ENCODE results near the gene SLC7A10. TPM values are rescaled to one million over a fixed set of nuclear protein-coding genes. Genes with fewer than 3 reads are reported as not detected.

Gene SLC7A10
- total and polyA plus RNA-seq, 7 donors: 0.27 to 1.4 (median 1.1) TPM; not detected in 4

- TF ChIP-seq POLR2A (IDR thresholded peaks at IDR 0.05): no peak
- TF ChIP-seq, protein P1, sequence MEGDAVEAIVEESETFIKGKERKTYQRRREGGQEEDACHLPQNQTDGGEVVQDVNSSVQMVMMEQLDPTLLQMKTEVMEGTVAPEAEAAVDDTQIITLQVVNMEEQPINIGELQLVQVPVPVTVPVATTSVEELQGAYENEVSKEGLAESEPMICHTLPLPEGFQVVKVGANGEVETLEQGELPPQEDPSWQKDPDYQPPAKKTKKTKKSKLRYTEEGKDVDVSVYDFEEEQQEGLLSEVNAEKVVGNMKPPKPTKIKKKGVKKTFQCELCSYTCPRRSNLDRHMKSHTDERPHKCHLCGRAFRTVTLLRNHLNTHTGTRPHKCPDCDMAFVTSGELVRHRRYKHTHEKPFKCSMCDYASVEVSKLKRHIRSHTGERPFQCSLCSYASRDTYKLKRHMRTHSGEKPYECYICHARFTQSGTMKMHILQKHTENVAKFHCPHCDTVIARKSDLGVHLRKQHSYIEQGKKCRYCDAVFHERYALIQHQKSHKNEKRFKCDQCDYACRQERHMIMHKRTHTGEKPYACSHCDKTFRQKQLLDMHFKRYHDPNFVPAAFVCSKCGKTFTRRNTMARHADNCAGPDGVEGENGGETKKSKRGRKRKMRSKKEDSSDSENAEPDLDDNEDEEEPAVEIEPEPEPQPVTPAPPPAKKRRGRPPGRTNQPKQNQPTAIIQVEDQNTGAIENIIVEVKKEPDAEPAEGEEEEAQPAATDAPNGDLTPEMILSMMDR (IDR thresholded peaks at IDR 0.05): no peak
- TF ChIP-seq EP300 (IDR thresholded peaks at IDR 0.05): no peak
- no peak for TF ChIP-seq POLR2AphosphoS5 (IDR thresholded peaks at IDR 0.05)
- DNase-seq: no peak
- intact Hi-C loops (cut with DNase I): no loop called here
- no peak overlapping the region for H3K4me3 ChIP-seq
- H3K27ac ChIP-seq: no peak overlapping the region
- H3K36me3 ChIP-seq: no peaks in the 10 kb centered on the region
- peaks cover 0 to 2% (median 0%) of the 10 kb centered on the region in 4 donors for H3K9me3 ChIP-seq
- H3K27me3 ChIP-seq: peaks cover 0 to 31% (median 8%) of the 10 kb centered on the region in 3 donors
- 21 to 45% methylated on average over 28 of the region's 28 CpGs for WGBS, 2 donors
- no peaks in the 10 kb centered on the region for H3K4me1 ChIP-seq
These were observed 23.4 kb upstream of the SLC7A10 start for GRCh38 chr19:33248954-33249613.

DNA sequence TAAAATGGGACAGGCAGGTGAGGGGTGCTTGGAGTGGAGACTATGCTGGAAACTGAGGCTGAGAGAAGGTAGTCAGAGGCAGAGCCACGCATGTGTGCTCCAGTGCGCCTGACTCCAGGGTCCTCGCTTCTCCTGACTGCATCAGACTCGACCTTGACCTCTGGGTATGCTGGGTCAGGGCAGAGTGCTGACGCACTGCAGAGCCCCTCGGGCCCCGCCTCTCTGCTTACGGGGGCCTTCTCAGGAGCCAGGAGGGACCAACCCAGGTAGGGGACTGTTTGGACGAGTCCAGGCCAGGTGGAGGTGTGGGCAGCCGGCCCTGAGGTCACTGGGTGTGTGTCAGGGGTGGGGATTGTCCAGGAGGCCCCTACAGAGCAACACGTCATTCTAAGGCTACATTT is 22.9 kb upstream of the SLC7A10 start:
- H3K4me3 ChIP-seq: no peak overlapping the region
- WGBS, 2 donors: 71 to 79% methylated on average over 11 of the region's 11 CpGs
- no peaks in the 10 kb centered on the region for H3K36me3 ChIP-seq
- H3K9me3 ChIP-seq: peaks cover 0 to 2% (median 0%) of the 10 kb centered on the region in 4 donors
- no peak overlapping the region for H3K27ac ChIP-seq
- TF ChIP-seq POLR2A (IDR thresholded peaks at IDR 0.05) (no peak), POLR2AphosphoS5 (IDR thresholded peaks at IDR 0.05) (no peak), EP300 (IDR thresholded peaks at IDR 0.05) (no peak)
- TF ChIP-seq, protein P1 (IDR thresholded peaks at IDR 0.05): no peak
- H3K4me1 ChIP-seq: no peaks in the 10 kb centered on the region
- H3K27me3 ChIP-seq: peaks cover 0 to 27% (median 8%) of the 10 kb centered on the region in 3 donors
- no peak for DNase-seq
- intact Hi-C loops (cut with DNase I): no loop called here

GRCh38 chr19:33248104-33248503 is 22.5 kb upstream of the SLC7A10 start:
- H3K9me3 ChIP-seq: peaks cover 0 to 2% (median 0%) of the 10 kb centered on the region in 4 donors
- intact Hi-C loops (cut with DNase I): no loop called here
- H3K27me3 ChIP-seq: peaks cover 0 to 22% (median 6%) of the 10 kb centered on the region in 3 donors
- 90 to 91% methylated on average over 8 of the region's 8 CpGs for WGBS, 2 donors
- DNase-seq: no peak
- H3K4me1 ChIP-seq: no peaks in the 10 kb centered on the region
- no peak overlapping the region for H3K27ac ChIP-seq
- H3K4me3 ChIP-seq: no peak overlapping the region
- no peaks in the 10 kb centered on the region for H3K36me3 ChIP-seq
- TF ChIP-seq, protein P1 (IDR thresholded peaks at IDR 0.05): no peak
- TF ChIP-seq POLR2AphosphoS5 (IDR thresholded peaks at IDR 0.05) (no peak), POLR2A (IDR thresholded peaks at IDR 0.05) (no peak), EP300 (IDR thresholded peaks at IDR 0.05) (no peak)

GRCh38 chr19:33247441-33247819 is 21.8 kb upstream of the SLC7A10 start:
- 84 to 100% methylated on average over 1 of the region's 1 CpG for WGBS, 2 donors

More at GRCh38 chr19:33247441-33247819, 21.8 kb upstream of the SLC7A10 start:
- intact Hi-C loops (cut with DNase I): no loop called here
- TF ChIP-seq POLR2A (IDR thresholded peaks at IDR 0.05) (no peak), EP300 (IDR thresholded peaks at IDR 0.05) (no peak), POLR2AphosphoS5 (IDR thresholded peaks at IDR 0.05) (no peak)
- TF ChIP-seq, protein P1 (IDR thresholded peaks at IDR 0.05): no peak
- no peak for DNase-seq
- Histone ChIP-seq H3K27me3 (peaks cover 0 to 15% (median 0%) of the 10 kb centered on the region in 3 donors), H3K4me1 (no peaks in the 10 kb centered on the region), H3K9me3 (peaks cover 0 to 2% (median 0%) of the 10 kb centered on the region in 4 donors), H3K4me3 (no peak overlapping the region), H3K27ac (no peak overlapping the region), H3K36me3 (no peaks in the 10 kb centered on the region)
